MM.1S (cell line): ENCODE measurements around the gene CYTL1.

Experiments used
- CTCF ChIP-seq: fragments of 300-600 bp; sonication (generic); IDR thresholded peaks from 2 replicates; pipeline ENCODE4 v1.5.1; 2016; ENCODE audit warnings: antibody characterized with exemption, low read length, mixed read lengths
- EZH2 ChIP-seq: fragments of 300-600 bp; sonication (generic); optimal IDR thresholded peaks from 2 replicates; pipeline ENCODE3; 2017; ENCODE audit warnings: low read depth, mild to moderate bottlenecking, antibody characterized with exemption, low read length, mixed read lengths

GRCh38 chr4:5036239-5036638 is 17.0 kb upstream of the CYTL1 start:
- TF ChIP-seq EZH2, result no peak
- no peak for TF ChIP-seq CTCF
